ENCODE measurements around the gene NRAP.

NRAP gene

DNA sequence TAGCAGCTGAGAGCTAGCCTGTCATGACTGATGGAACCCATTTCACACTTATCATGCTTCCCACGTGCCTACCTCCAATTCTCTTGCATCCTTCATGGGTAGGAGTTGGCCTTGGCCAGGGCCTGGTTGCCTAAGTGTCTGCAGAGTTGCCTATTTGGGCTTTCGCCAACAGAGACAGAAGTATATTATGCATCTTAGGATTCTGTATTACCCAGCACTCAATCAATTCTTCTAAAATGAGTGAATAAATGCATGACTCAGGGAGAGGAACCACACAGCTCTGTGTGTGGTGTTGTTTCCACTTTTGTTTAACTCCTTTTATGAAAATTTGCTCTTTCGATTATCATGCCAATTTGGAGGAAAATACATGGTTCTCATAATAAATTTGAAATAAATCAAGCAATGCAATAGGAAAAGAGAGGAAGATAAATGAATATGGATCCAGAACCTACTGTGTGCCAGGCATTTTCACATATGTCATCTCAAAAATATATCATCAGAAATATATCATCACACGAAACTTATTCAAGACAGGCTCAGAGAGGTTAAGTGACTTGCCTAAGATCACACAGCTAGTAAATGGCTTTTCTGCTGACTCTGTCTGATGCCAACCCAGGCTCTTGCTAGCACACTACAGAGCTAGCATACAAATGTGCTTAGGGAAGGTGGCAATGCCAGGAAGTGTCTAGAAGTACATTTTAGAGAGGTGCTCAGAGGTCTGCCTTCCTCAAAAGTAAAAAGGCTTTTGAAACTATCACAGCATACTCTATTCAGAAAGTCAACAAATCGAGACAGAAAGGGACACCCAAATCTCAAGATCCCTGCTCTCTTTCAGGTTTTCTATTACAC, 120.5 kb downstream of the NRAP start:
- H2AFZ ChIP-seq (ENCODE audit: low read depth, low read length) = no peak overlapping the region
- H3K4me1 ChIP-seq (ENCODE audit: insufficient read depth, low read length) = no peaks in the 10 kb centered on the region
- DNase-seq = no peak
- H3K4me3 ChIP-seq (ENCODE audit: low read depth in 1 of 2, low read length in 2 of 2) = no peak overlapping the region
- ATAC-seq (ENCODE audit: insufficient read depth, low read depth) = no peak
- no peak overlapping the region for H3K9ac ChIP-seq (ENCODE audit: low read depth, low read length)
- no peaks in the 10 kb centered on the region for H3K9me3 ChIP-seq (ENCODE audit: insufficient read depth, low read length, severe bottlenecking)
- peaks cover 5% of the 10 kb centered on the region for H3K27me3 ChIP-seq (ENCODE audit: insufficient read depth, low read length, poor library complexity)
- no peak overlapping the region for H3K4me2 ChIP-seq (ENCODE audit: insufficient read depth, low read length)
- no peak for TF ChIP-seq EZH2 (IDR thresholded peaks at IDR 0.05; ENCODE audit: borderline replicate concordance, low read depth, low read length, severe bottlenecking)
- TF ChIP-seq, protein P1, sequence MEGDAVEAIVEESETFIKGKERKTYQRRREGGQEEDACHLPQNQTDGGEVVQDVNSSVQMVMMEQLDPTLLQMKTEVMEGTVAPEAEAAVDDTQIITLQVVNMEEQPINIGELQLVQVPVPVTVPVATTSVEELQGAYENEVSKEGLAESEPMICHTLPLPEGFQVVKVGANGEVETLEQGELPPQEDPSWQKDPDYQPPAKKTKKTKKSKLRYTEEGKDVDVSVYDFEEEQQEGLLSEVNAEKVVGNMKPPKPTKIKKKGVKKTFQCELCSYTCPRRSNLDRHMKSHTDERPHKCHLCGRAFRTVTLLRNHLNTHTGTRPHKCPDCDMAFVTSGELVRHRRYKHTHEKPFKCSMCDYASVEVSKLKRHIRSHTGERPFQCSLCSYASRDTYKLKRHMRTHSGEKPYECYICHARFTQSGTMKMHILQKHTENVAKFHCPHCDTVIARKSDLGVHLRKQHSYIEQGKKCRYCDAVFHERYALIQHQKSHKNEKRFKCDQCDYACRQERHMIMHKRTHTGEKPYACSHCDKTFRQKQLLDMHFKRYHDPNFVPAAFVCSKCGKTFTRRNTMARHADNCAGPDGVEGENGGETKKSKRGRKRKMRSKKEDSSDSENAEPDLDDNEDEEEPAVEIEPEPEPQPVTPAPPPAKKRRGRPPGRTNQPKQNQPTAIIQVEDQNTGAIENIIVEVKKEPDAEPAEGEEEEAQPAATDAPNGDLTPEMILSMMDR (IDR thresholded peaks at IDR 0.05; ENCODE audit: borderline replicate concordance, extremely low read depth, low read length, poor library complexity, severe bottlenecking) = no peak
- H3K27ac ChIP-seq (ENCODE audit: low read length) = no peak overlapping the region
- H3K79me2 ChIP-seq (ENCODE audit: insufficient read depth, low read length) = no peaks in the 10 kb centered on the region
- no peaks in the 10 kb centered on the region for H3K36me3 ChIP-seq (ENCODE audit: insufficient read depth, low read length)
- no peaks in the 10 kb centered on the region for H4K20me1 ChIP-seq (ENCODE audit: insufficient read depth, low read length)

DNA sequence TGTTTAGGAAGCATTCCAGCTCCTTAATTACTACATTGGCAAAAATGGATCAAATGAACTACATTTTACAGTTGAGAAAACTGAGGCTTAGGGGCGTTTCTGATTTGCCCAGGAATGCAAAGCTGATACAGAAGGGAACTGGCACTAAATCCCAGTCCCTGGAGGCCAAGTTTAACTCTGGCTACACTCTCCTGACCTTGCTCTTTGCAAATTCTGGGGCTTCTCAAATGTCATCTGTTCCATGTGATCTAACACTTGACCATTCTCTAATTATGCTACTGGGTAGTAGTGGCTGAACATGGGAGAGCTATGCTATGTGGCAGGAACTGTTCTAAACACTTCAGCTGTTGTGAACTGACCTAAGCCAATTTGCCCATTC, 122.3 kb downstream of the NRAP start:
- no peak overlapping the region for H3K4me3 ChIP-seq (ENCODE audit: low read depth in 1 of 2, low read length in 2 of 2)
- H2AFZ ChIP-seq (ENCODE audit: low read depth, low read length) = no peak overlapping the region
- H3K27ac ChIP-seq (ENCODE audit: low read length) = no peak overlapping the region
- TF ChIP-seq, protein P1 (IDR thresholded peaks at IDR 0.05; ENCODE audit: borderline replicate concordance, extremely low read depth, low read length, poor library complexity, severe bottlenecking) = no peak
- H3K27me3 ChIP-seq (ENCODE audit: insufficient read depth, low read length, poor library complexity) = peaks cover 5% of the 10 kb centered on the region
- no peaks in the 10 kb centered on the region for H3K36me3 ChIP-seq (ENCODE audit: insufficient read depth, low read length)
- no peaks in the 10 kb centered on the region for H4K20me1 ChIP-seq (ENCODE audit: insufficient read depth, low read length)
- no peak overlapping the region for H3K9ac ChIP-seq (ENCODE audit: low read depth, low read length)
- no peaks in the 10 kb centered on the region for H3K79me2 ChIP-seq (ENCODE audit: insufficient read depth, low read length)
- no peaks in the 10 kb centered on the region for H3K9me3 ChIP-seq (ENCODE audit: insufficient read depth, low read length, severe bottlenecking)
- H3K4me2 ChIP-seq (ENCODE audit: insufficient read depth, low read length) = no peak overlapping the region
- no peak for DNase-seq
- ATAC-seq (ENCODE audit: insufficient read depth, low read depth) = no peak
- H3K4me1 ChIP-seq (ENCODE audit: insufficient read depth, low read length) = no peaks in the 10 kb centered on the region

DNA sequence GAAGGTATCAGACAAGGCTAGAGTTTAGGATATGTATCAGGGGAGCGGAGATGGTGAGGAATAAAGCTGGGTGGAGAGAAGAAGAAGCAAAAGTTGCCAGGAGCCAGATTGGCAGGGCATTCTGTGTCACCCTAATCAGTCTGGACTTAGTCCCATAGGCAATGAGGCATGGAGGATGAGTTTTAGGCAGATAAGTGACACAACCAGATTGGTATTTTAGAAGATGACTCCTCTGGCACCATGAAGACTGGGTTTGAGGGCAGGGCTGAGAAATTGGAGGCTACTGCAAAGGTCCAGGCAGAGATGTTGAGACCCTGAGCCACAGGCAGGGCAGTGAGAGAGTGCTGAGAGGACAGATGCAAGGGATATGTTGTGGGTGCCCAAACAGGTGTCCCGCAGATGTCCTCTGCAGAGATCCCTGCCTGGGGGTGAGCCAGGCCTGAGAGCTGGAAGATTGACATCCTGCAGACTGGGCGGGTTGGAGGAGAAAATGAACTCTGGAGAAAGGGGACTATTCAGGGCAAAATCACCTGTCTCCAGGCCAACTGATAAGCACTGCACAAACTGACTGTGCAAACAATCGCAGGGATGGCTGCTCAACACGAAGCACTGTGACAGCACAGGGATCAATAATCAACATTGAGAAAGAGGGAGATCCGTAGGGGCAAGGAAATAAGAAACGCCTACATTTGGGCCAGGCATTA, 122.8 kb downstream of the NRAP start:
- no peak overlapping the region for H2AFZ ChIP-seq (ENCODE audit: low read depth, low read length)
- H3K9ac ChIP-seq (ENCODE audit: low read depth, low read length) = no peak overlapping the region
- no peak overlapping the region for H3K27ac ChIP-seq (ENCODE audit: low read length)
- no peaks in the 10 kb centered on the region for H3K4me1 ChIP-seq (ENCODE audit: insufficient read depth, low read length)
- ATAC-seq (ENCODE audit: insufficient read depth, low read depth) (no peak), DNase-seq (no peak)
- H4K20me1 ChIP-seq (ENCODE audit: insufficient read depth, low read length) = no peaks in the 10 kb centered on the region
- no peaks in the 10 kb centered on the region for H3K36me3 ChIP-seq (ENCODE audit: insufficient read depth, low read length)
- TF ChIP-seq, protein P1 (IDR thresholded peaks at IDR 0.05; ENCODE audit: borderline replicate concordance, extremely low read depth, low read length, poor library complexity, severe bottlenecking) = no peak
- no peak for TF ChIP-seq EZH2 (IDR thresholded peaks at IDR 0.05; ENCODE audit: borderline replicate concordance, low read depth, low read length, severe bottlenecking)
- H3K4me2 ChIP-seq (ENCODE audit: insufficient read depth, low read length) = no peak overlapping the region
- no peak overlapping the region for H3K4me3 ChIP-seq (ENCODE audit: low read depth in 1 of 2, low read length in 2 of 2)
- no peaks in the 10 kb centered on the region for H3K79me2 ChIP-seq (ENCODE audit: insufficient read depth, low read length)
- peaks cover 5% of the 10 kb centered on the region for H3K27me3 ChIP-seq (ENCODE audit: insufficient read depth, low read length, poor library complexity)
- H3K9me3 ChIP-seq (ENCODE audit: insufficient read depth, low read length, severe bottlenecking) = no peaks in the 10 kb centered on the region

Measured in DND-41 (cell line).